ENCODE data around the gene EPHA8. TPM values are rescaled to one million over a fixed set of nuclear protein-coding genes. Genes with fewer than 3 reads are reported as not detected.

Gene EPHA8
- total RNA-seq, 1 donor = not detected

- H3K4me3 ChIP-seq (ENCODE audit: low read depth, low read length) = no peak within 1 kb of the TSS
- TF ChIP-seq CTCF (IDR thresholded peaks at IDR 0.05; ENCODE audit: insufficient read depth, low read length) = no peak
- DNase-seq (ENCODE audit: low read depth) = no peak
Observed at GRCh38 chr1:22652881-22653316, 89.6 kb downstream of the EPHA8 start, which contains the start of gene C1QB. TSS of gene C1QB (plus strand) at chr1:22653236. CDS start at chr1:22659463, 6,227 bp downstream.

Small RNA genes within 50 kb of the gene (small RNA-seq; reads per million reads assigned to genes)
- gene MIR6127 = not detected

Other genes with a start within 250 kb of the EPHA8 start
- gene ZBTB40, start 111.6 kb upstream of the EPHA8 start, total RNA-seq (ENCODE audit: low replicate concordance) = 8.6 and 10.0 TPM in 2 replicates
- not detected in 2 replicates for gene C1QA, start 73.1 kb downstream of the EPHA8 start, total RNA-seq (ENCODE audit: low replicate concordance)
- gene C1QC, start 80.1 kb downstream of the EPHA8 start, total RNA-seq (ENCODE audit: low replicate concordance) = not detected in 2 replicates
- gene C1QB, start 89.7 kb downstream of the EPHA8 start, total RNA-seq (ENCODE audit: low replicate concordance) = not detected in 2 replicates
- gene EPHB2, start 147.3 kb downstream of the EPHA8 start, total RNA-seq (ENCODE audit: low replicate concordance) = 3.8 and 24.9 TPM in 2 replicates